Effector memory CD8-positive, alpha-beta T cell (primary cell): ENCODE data around the gene SEPTIN5.
"Not testable (repeated sequence)": the region's sequence is repeated elsewhere in the genome, so short reads cannot be mapped to it uniquely, and the experiment has no call there.

Source experiments
- ATAC-seq: fragments of 150-1000 bp; cut with Tn5 transposase; replicated peaks from 2 replicates; pipeline ENCODE4 v1.10.0; 2021; ENCODE audit warnings: mild to moderate bottlenecking, moderate library complexity
- DNase-seq, 3 experiments: peaks; one replicate each; pipeline ENCODE4 v3.0.0; 2021
- H3K27ac Mint-ChIP-seq, 2 donors: one replicate each; pipeline ENCODE4 v1.8.0; 2022; ENCODE audit warnings: mild to moderate bottlenecking in 2 of 2, mixed read lengths in 2 of 2, moderate library complexity in 2 of 2
- H3K27me3 Mint-ChIP-seq, 2 donors: one replicate each; pipeline ENCODE4 v1.8.0; 2022; ENCODE audit warnings: mixed read lengths in 2 of 2
- H3K36me3 Mint-ChIP-seq: one replicate; pipeline ENCODE4 v1.8.0; 2022; ENCODE audit warnings: mild to moderate bottlenecking, moderate library complexity, mixed read lengths; ENCODE audit not compliant: insufficient read depth
- H3K4me1 Mint-ChIP-seq, 2 donors: one replicate each; pipeline ENCODE4 v1.8.0; 2022; ENCODE audit warnings: low read depth in 2 of 2, mixed read lengths in 2 of 2
- H3K4me3 Mint-ChIP-seq, 2 donors: one replicate each; pipeline ENCODE4 v1.8.0; 2022; ENCODE audit warnings: mild to moderate bottlenecking in 2 of 2, mixed read lengths in 2 of 2, moderate library complexity in 2 of 2
- H3K9me3 Mint-ChIP-seq, 2 donors: one replicate each; pipeline ENCODE4 v1.8.0; 2022; ENCODE audit warnings: mixed read lengths in 2 of 2

The SEPTIN5 gene

DNA sequence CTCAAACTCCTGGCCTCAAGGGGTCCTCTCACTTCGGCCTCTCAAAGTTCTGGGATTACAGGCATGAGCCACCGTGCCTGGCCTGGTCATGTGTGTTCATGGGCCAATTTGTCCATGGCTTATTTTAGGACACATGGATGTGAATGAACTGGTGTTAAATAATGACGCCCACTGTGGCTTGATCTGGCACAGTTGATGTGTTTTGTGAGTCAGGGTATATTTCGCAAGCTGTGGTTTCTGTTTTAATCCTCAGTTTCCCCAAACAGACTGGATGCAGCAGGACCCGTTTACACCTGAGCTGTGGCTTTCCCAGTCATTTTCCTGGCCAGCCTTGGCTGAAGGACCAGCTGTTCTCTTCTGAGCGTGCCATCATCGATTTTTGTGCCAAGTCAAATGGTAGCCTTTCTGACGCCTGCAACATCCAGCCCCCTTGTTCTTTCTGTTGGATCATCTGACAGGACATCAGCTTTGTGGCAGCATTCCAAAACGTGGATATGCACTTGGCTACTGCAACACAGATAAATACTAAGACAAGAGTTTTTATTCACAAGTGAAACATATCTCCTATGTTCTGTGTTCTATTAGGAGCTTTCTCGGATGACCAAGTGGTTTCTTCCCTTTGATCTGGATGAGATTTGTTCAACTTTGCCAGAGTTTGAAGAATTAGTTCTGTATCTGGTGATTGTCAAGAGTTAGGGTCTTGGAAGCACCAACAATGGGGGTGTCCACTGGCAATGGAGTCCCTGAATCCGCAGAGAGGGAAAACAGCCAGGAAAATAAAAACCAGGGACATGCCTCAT lies 40.0 kb upstream of the SEPTIN5 start:
- Mint-ChIP-seq H3K27me3 (peaks cover 41 to 82% of the 10 kb centered on the region in 2 donors), H3K27ac (no peak overlapping the region), H3K4me1 (no peaks in the 10 kb centered on the region), H3K4me3 (no peak overlapping the region), H3K36me3 (no peaks in the 10 kb centered on the region), H3K9me3 (no peaks in the 10 kb centered on the region)
- DNase-seq (no peak), ATAC-seq (no peak)

DNA sequence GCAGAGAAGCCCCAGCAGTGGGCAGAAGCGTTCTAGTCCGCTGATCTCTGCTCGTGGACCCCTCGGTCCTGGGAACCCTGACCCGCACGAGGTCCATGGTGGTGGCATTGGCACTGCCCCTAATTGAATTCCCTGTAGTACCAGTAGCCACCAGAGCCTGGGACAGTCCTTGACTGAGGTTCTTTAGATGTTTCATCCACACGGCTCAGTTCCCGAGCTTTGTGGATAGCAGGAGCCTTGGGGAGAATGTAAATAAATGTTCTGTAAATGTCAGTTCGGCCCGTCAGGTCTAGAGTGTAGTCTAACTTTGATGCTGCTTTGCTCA lies 39.4 kb upstream of the SEPTIN5 start:
- Mint-ChIP-seq H3K27ac (no peak overlapping the region), H3K4me1 (no peaks in the 10 kb centered on the region), H3K9me3 (no peaks in the 10 kb centered on the region), H3K4me3 (no peak overlapping the region), H3K27me3 (peaks cover 41 to 88% of the 10 kb centered on the region in 2 donors), H3K36me3 (no peaks in the 10 kb centered on the region)
- ATAC-seq (no peak), DNase-seq (no peak)

DNA sequence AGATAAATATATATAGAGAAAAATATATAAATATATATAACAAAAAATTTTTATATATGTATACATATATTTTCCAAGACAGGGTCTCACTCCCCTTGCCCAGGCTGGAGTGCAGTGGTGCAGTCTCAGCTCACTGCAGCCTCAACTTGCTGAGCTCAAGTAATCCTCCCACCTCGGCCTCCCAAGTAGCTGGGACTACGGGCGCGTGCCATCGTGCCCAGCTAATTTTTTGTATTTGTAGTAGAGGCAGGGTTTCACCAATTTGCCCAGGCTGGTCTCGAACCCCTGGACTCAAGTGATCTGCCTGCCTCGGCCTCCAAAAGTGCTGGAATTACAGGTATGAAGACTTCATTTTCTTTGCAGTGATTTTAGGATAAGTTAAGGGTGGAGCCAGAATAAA lies 38.9 kb upstream of the SEPTIN5 start:
- Mint-ChIP-seq H3K4me3 (no peak overlapping the region), H3K27me3 (peaks cover 42 to 93% of the 10 kb centered on the region in 2 donors), H3K36me3 (no peaks in the 10 kb centered on the region), H3K27ac (no peak overlapping the region), H3K9me3 (no peaks in the 10 kb centered on the region), H3K4me1 (no peaks in the 10 kb centered on the region)
- no peak for DNase-seq
- no peak for ATAC-seq

DNA sequence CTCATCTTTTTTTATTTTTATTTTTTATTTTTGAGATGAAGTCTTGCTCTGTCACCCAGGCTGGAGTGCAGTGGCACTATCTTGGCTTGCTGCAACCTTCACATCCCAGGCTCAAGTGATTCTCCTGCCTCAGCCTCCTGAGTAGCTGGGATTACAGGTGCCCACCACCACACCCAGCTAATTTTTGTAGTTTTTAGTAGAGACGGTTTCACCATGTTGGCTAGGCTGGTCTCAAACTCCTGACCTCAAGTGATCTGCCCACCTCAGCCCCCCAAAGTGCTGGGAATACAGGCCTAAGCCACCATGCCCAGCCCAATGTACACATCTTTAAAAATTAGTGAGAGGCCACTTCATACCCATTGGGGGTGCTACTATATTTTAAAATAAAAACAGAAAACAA lies 37.9 kb upstream of the SEPTIN5 start:
- ATAC-seq, H3K27ac Mint-ChIP-seq, DNase-seq, H3K4me1 Mint-ChIP-seq, H3K9me3 Mint-ChIP-seq, H3K4me3 Mint-ChIP-seq, H3K36me3 Mint-ChIP-seq: not testable (repeated sequence)
- peaks cover 49 to 97% of the 10 kb centered on the region in 2 donors for H3K27me3 Mint-ChIP-seq

DNA sequence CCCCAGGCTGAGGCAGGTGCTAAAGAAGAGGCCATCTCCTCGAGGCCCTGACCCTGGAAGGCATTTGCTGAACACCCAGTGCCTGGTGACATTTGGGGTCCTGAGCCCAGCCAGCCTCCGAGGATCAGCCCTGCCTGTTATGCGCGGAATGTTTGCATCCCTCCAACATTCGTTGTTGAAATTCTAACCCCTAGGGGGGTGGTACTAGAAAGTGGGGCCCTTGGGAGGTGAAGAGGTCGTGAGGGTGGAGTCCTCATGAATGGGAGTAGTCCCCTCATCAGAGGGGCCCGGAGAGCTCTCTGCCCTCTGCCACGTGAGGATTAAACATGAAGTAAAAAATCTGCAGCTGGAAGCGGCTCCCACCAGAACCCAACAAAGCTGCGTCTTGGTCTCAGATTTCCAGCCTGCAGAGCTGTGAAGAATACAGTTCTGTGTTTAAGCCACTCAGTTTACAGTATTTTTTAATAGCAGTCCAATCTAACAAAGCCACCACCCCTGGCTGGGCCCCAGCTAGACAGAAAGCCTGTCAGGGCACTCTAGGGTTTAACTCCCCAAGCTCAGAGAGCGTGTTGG lies 35.3 kb upstream of the SEPTIN5 start:
- Mint-ChIP-seq H3K4me3 (no peak overlapping the region), H3K4me1 (no peaks in the 10 kb centered on the region), H3K27me3 (peaks cover 47 to 94% of the 10 kb centered on the region in 2 donors), H3K36me3 (no peaks in the 10 kb centered on the region), H3K27ac (peak overlapping the region in 1 of 2 donors; percentile 56), H3K9me3 (no peaks in the 10 kb centered on the region)
- ATAC-seq, result no peak
- DNase-seq, result no peak

DNA sequence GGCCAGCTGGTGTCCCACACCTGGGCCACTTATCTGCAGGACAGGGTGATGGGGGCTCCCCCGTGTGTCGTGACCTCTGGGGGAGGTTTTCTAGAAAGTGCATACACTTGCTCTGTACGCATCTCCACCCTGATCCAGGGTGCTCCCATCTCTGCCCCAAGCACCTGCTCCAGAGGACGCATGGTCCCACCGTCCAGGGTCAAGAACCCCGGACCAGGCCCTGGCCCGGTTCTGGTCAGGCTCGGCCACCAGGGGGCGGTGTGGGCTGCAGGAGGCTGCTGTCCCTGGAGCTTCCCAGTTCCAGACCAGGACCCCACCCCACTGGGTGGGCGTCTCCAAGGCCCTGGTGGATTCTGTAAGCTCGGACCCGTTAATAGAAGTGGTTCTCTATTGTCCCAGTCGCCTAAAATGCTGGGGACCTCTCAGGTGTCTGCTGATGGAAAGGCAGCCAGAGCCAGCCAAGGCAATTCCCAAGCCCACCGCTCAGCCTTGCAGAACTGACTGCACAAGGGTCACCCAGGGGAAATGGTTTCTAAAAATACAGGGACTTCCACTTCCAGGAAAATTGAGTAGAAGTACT lies 34.7 kb upstream of the SEPTIN5 start:
- H3K36me3 Mint-ChIP-seq, result no peaks in the 10 kb centered on the region
- peaks cover 42 to 90% of the 10 kb centered on the region in 2 donors for H3K27me3 Mint-ChIP-seq
- H3K9me3 Mint-ChIP-seq, result no peaks in the 10 kb centered on the region
- no peak overlapping the region for H3K27ac Mint-ChIP-seq
- ATAC-seq (no peak), DNase-seq (peak; percentile 22 to 28 (median 23))
- no peaks in the 10 kb centered on the region for H3K4me1 Mint-ChIP-seq
- no peak overlapping the region for H3K4me3 Mint-ChIP-seq

DNA sequence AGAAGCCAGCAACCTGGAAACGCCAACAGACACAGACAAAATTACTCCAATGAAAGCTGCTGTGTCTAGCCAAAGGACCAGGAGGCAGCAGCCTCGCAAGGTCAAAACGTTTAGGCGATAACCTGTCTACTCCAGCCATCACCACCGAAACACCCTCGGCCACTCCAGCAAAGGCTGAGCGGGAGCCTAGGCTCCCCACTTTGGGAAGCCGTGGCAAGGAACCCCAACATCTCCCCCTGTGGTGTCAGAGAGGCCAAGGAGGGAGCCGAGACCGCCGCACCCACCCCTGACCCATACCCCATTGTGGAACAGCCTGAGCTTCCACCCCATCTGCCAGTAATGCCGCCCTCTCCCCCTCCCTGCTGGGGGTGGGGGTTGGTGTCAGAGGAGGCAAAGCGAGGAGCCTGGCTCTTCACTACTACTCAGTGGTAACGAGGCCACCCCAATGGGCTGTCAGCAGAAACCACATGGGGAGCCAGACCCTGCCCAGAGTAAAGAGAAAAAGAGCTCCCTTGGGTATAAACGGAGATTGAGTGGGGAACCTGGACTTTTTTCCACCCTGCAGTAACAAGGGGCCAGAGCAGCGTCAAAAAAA lies 33.9 kb upstream of the SEPTIN5 start:
- no peak for ATAC-seq

DNA sequence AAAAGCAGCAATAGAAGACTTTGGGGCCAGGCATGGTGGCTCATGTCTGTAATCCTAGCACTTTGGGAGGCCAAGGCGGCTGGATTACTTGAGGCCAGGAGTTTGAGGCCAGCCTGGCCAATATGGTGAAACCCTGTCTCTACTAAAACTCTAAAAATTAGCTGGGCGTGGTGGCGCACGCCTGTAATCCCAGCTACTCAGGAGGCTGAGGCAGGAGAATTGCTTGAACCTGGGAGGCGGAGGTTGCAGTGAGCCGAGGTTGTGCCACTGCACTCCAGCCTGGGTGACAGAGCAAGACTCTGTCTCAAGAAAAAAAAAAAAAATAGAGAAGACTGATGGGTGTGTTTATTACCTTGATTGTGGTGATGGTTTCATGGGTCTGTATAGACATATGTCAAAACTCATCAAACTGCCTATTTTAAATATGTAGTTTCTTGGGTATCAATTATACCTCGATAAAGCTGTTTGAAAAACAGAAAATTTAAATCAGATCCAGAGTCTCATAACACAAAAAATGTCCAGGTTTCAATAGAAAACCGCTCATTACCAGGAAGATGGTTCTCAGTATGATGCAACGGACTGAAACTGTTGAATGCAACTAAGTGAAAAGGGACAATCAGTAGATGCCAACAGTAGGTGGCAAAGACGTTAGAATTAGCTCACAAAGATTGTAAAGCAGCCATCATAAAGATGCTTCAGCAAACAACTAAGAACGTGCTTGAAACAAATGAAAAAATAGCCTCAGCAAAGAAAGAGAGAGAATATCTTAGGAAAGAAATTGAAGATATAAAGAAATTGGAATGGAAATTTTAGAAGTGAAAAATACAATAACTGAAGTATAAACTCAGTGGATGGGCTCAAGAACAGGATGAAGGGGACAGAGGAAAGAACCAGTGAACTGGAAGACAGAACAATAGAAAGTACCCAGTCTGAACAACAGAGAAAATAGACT lies 33.1 kb upstream of the SEPTIN5 start:
- DNase-seq, result no peak
- no peaks in the 10 kb centered on the region for H3K4me1 Mint-ChIP-seq
- no peak overlapping the region for H3K4me3 Mint-ChIP-seq
- ATAC-seq, result no peak
- no peaks in the 10 kb centered on the region for H3K36me3 Mint-ChIP-seq
- no peak overlapping the region for H3K27ac Mint-ChIP-seq
- H3K27me3 Mint-ChIP-seq, result peaks cover 30 to 75% of the 10 kb centered on the region in 2 donors
- no peaks in the 10 kb centered on the region for H3K9me3 Mint-ChIP-seq

More for the DNA sequence above, 33.9 kb upstream of the SEPTIN5 start:
- no peak overlapping the region for H3K4me3 Mint-ChIP-seq
- no peaks in the 10 kb centered on the region for H3K36me3 Mint-ChIP-seq
- DNase-seq, result no peak
- peaks cover 36 to 83% of the 10 kb centered on the region in 2 donors for H3K27me3 Mint-ChIP-seq
- H3K27ac Mint-ChIP-seq, result no peak overlapping the region
- H3K9me3 Mint-ChIP-seq, result no peaks in the 10 kb centered on the region
- no peaks in the 10 kb centered on the region for H3K4me1 Mint-ChIP-seq

DNA sequence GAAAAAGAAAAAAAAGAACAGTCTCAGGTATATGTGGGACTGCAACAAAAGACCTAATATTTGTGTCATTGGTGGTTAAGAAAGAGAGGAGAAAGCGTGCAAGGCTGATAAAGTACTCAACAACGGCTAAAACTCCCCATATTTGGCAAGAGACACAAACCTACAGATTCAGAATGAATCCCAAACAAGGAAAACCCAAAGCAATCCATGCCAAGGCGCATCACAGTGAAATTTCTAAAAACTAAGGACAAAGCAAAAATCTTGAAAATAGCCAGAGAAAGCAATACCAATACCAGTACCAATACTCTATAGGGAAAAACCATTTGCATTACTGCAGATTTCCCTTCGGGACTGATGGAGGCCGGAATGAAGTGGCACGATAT lies 32.4 kb upstream of the SEPTIN5 start:
- ATAC-seq (no peak), DNase-seq (no peak)
- H3K9me3 Mint-ChIP-seq, result no peaks in the 10 kb centered on the region
- peaks cover 30 to 71% of the 10 kb centered on the region in 2 donors for H3K27me3 Mint-ChIP-seq
- H3K4me1 Mint-ChIP-seq, result no peaks in the 10 kb centered on the region
- no peak overlapping the region for H3K4me3 Mint-ChIP-seq
- no peak overlapping the region for H3K27ac Mint-ChIP-seq
- H3K36me3 Mint-ChIP-seq, result no peaks in the 10 kb centered on the region

DNA sequence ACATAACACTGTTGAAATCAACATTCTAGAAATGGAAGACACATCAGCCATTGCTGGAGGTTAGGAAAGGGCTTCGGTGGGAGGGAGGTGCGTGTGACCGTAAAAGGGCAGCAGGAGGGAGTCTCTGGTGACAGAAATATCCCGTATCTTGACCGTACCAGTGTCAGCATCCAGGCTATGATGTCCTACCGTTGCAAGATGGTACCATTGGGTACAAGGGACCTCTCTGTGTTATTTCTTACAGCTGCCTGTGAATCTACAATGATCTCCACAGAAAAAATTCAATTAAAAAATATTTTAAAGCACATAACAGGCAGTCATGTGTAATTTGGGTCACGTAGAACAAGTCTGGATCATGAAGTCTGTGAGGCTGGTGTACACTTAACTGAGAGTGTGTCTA lies 27.4 kb upstream of the SEPTIN5 start:
- no peak for ATAC-seq
- DNase-seq, result no peak
- peaks cover 0 to 2% of the 10 kb centered on the region in 2 donors for H3K4me1 Mint-ChIP-seq
- H3K27me3 Mint-ChIP-seq, result peaks cover 8 to 49% of the 10 kb centered on the region in 2 donors
- no peak overlapping the region for H3K27ac Mint-ChIP-seq
- H3K4me3 Mint-ChIP-seq, result no peak overlapping the region
- no peaks in the 10 kb centered on the region for H3K9me3 Mint-ChIP-seq
- no peaks in the 10 kb centered on the region for H3K36me3 Mint-ChIP-seq

DNA sequence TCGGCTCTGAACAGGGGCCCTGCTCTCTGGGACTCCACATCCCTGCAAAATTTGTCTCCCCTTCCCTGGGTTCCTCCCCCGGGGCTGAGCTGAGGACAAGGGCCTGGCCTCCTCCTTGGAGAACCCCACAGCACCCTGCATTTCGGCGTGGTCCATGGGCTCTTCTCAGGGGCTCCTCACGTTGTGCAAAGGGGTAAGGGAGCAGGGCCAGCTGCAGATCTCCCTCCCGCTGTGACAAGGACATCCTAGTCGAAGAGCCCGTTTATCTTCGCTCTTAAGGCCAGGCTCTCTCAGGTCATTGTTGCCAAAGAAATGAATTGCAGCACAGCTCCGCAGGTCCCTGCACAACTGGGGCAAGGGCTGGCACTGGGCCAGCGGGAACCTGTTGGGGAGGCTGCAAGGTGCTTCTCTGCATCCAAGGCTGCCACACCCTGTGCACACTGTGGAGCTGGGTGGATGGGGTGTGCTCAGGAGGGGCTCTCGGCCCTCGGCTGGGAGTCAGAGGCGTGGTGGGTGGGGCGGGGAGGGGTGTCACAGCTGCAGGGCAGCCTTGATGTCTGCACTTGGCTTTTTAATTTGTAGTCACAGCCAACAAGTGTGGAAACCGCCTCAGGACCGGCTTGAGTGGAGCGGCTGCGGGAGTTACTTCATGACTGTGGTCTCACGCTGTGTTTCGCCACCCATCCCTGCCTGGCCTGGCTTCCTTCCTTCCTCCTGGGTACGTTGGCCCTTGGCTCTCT lies 26.6 kb upstream of the SEPTIN5 start:
- H3K27me3 Mint-ChIP-seq, result peaks cover 4 to 46% of the 10 kb centered on the region in 2 donors
- H3K27ac Mint-ChIP-seq, result no peak overlapping the region
- no peak overlapping the region for H3K4me3 Mint-ChIP-seq
- H3K4me1 Mint-ChIP-seq, result peaks cover 0 to 2% of the 10 kb centered on the region in 2 donors
- DNase-seq (no peak), ATAC-seq (no peak)
- H3K9me3 Mint-ChIP-seq, result no peaks in the 10 kb centered on the region
- no peaks in the 10 kb centered on the region for H3K36me3 Mint-ChIP-seq

DNA sequence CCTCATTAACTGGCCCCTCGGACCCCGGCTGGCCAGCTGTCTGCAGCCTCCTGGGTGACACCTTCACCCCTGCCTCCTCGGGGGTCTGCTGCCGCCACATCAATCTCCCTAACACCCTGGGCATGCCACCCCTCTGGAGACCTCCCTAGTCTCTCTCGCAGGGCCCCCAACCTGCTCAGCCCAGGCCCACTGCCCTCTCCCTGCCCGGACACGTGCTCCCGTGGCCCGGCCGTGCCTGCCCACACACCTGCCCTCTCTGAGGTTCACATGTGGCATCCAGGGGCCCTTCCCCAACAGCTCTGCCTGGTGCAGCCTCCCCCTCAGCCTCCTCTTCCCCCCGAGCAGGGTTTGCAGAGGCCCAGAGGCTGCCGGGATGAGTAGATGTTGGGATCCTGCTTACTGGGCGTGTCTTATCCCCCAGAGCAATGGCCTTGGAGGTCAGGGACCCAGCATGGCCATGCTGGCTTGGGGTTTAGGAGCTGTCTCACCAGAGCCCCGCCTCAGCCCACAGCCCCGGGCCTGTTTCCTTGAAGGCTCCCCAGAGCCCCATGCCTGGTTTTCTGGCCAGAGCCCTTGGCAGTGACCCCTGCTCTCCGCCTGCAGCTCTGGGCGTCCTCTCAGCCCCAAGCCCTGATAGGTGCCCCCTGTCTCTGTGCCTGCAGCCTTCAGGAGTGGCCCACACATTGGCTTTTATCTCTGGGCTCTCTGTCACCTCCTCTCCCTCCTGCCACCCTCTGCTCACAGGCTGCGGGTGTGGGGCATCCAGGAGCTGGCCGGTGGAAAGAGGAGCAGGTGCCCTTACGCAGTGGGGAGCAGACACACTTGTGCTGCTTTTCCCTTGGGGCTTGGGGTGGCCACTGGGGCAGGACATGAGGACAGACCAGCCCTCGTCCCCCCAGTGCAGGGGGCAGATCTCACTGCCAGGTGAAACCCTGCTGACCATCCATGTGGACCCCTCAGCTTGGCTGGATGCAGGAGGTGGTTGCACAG lies 25.7 kb upstream of the SEPTIN5 start:
- H3K9me3 Mint-ChIP-seq, result no peaks in the 10 kb centered on the region
- DNase-seq (no peak), ATAC-seq (no peak)
- no peaks in the 10 kb centered on the region for H3K36me3 Mint-ChIP-seq
- H3K4me1 Mint-ChIP-seq, result peaks cover 0 to 2% of the 10 kb centered on the region in 2 donors
- peaks cover 0 to 46% of the 10 kb centered on the region in 2 donors for H3K27me3 Mint-ChIP-seq
- no peak overlapping the region for H3K27ac Mint-ChIP-seq
- no peak overlapping the region for H3K4me3 Mint-ChIP-seq
